ENCODE results near the gene ACOT9.
"Not testable (repeated sequence)": the region's sequence is repeated elsewhere in the genome, so short reads cannot be mapped to it uniquely, and the experiment has no call there.

The ACOT9 gene

DNA sequence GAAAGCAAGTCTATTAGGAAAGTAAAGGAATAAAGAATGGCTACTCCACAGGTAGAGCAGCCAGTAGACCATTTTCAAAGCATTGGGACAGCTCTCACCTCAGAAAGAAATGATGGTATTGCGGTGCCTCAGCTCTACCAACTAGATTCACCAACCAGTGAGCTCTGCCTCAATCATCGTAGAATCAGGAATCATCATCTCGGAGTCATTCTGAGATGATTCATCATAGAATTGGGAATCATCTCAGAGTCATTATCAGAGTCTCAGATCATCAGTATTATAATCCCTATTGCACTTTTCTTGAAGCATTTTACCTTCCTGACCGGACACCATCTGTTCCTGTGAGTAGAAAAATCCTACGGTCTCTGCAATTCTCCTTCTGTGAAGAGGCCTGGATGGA lies 22.4 kb upstream of the ACOT9 start:
- no peak for DNase-seq (ENCODE audit: low read depth)

DNA sequence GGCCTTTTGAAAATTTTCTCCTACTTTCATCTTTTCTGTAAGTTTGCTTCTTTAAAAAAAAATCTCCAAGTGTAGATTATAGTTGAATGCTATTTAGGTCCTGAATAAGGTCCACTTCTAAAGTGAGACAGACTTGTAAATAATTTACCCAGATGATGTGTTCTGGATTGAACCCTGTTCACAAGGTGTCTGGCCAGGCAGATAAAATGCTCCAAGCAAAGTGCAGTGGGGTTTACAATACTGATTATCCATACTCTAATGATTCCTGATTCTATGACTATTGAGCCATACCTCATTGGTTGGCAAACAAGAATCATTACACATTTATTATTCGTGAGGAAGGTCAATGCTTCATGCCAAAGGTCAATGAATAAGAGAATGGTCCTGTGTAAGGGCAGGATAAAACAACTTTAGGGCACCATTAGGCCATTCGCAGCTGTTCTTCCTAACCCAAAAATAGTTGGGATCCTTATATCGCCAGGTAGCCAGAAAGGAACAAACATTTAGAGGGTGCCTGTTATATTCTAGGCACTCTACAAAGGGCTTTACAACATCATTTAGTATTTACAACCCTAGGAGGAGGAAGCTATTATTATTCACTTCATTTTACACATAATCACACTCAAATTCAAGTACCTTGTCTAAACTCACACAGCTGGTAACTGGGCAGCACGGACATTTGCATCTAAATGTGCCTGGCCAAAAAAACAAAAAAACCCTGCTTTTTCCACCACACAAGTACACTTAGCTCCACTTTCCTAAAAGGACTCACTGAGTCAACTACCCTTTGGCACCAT lies 21.3 kb upstream of the ACOT9 start:
- no peak for DNase-seq (ENCODE audit: low read depth)

DNA sequence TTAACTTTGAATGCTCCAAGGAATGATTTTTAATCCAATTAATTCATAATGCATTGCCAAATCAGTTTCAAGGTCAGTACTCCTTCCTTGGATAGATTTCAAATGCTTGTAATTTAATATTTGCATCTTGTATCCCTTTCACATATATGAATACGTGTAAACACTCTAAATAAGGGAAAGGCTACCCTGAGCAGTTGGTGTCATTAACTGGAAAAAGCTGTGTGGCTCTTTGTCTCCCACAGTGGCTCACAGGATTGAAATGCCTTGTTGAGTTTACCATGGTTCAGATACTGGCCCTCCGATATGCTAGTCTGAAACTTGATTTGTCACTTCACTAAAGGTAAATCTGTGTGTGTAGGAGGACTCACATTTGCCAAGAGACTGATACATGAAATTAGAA lies 16.7 kb upstream of the ACOT9 start:
- DNase-seq (ENCODE audit: low read depth), result no peak

DNA sequence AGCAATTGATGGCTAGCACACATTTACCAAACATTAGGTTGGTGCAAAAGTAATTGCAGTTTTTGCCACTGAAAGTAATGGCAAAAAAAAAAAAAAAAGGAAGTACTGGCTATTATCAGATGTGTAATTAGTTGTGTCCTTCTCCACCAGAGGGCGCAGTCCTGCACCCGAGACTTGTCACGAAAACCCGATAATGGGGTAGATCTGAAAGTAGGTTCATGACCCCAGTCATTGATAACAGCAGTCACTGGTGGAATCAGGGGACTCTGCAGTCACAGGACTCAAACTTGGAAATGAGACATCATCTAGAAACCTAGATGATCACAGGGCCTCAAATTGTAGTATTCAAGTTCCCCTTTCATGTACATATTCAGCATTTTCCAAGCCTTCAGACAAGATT lies 13.1 kb upstream of the ACOT9 start:
- peak; percentile 40 for DNase-seq (ENCODE audit: low read depth)

DNA sequence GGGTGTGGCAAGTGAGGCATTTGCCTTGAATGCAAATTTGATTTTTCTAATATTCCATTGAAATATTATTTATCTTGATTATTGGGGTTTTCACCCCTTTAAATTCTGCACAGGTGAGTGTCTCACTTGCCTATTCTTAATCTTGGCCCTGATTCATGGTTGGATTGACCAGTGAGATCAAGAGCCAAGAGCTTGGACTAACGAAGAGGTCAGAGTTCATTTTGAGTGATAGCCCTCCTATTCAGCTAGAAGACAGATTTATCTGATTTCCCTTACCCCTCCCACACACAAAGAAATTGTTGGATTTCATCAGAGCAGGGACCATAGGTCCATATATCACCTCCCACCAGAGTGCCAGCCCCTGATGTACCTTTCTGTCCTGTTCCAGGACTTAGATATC lies 11.6 kb upstream of the ACOT9 start:
- no peak for DNase-seq (ENCODE audit: low read depth)

DNA sequence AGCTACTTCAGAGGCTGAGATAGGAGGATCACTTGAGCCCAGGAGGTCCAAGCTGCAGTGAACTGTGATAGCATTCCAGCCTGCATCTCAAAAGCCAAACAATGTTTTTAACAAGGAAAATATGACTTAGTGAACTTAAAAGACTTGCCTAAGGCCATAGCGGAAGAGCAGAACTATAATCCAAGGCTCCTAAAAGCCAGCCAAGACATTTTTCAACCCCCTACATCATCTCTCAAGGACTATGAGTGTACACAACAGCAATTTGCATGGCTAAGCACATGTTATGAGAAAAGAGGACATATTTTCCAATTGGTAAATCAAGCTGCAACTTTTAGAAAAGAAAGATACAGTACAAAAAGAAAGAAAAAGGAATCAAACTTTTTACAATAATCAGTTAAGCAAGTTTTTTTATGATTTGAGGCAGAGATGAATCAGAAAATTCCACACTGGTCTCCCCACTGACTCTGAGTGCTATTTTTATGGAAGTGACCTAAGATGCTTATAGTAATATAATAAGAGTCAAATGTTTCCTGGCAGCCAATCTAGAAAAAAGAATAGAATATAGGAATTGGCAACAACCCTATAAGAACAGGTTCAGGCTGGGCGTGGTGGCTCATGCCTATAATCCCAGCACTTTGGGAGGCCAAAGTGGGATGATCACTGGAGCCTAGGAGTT lies 9.8 kb upstream of the ACOT9 start:
- no peak for DNase-seq (ENCODE audit: low read depth)

DNA sequence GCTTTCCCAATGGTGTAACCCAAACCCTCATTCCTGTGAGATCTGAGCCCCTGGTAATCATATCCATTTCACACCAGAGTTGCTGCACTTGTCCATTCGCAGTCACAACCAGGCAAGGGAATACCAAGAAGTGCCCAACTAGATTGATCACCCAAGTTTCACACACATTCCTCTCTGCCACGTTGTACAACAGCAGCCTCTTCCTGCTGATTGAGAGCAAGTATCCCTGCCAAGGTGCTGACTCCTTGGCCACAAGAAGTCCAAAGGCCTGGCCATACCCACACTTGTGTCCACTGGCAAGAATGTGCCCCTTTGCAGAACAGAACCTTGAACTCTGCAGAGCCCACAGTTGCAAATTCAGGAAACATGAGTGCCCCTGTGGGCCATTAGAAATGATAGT lies 6.5 kb upstream of the ACOT9 start:
- no peak for DNase-seq (ENCODE audit: low read depth)

DNA sequence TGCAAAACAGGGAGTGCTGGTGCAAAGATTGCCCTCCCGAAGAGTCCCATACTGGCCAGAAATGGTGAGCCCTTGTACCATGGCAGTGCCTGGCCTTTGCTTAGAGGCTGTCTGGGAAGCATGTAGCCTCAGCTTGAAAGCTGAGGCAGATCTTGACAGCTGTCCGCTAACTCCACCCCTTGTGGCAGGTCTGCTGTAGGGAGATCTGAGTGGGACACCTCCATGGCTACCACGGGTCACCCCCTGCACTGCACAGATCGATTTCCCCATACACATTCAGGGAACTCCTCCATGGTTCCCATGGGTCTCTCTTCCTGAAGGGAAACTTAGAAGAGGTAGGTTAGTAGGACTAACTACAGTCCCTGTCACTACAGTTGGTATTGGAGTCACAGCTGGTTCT lies 6.1 kb upstream of the ACOT9 start:
- no peak for DNase-seq (ENCODE audit: low read depth)

DNA sequence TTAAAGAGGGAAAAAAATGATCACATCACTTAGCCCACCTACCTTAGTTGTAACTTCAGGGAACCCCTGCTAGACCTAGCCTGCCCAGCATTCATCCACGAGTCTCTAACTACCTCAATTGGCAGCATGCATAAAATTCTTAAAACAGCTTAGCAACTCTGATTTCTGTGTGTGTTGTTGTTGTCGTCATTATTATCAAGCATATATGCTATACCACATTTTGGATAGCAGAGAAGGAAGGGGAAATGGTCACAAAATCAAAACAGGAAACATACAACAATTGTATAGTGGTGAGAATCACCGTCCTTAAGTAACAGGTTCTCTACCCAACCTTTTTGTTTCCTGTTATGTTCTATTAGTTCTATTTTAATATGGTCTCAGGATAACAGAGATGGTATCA lies 2.7 kb upstream of the ACOT9 start:
- DNase-seq (ENCODE audit: low read depth), result no peak

DNA sequence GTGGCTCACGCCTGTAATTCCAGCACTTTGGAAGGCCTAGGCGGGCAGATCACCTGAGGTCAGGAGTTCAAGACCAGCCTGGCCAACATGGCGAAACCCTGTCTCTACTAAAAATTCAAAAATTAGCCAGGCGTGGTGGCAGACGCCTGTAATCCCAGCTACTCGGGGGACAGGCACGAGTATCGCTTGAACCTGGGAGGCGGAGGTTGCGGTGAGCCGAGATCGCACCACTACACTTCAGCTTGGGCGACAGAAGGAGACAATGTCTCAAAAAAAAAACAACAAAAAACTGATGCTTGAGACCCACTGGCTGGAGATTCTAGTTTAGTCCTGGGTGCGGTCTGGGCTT lies 521 bp upstream of the ACOT9 start:
- not testable (repeated sequence) for DNase-seq (ENCODE audit: low read depth)

DNA sequence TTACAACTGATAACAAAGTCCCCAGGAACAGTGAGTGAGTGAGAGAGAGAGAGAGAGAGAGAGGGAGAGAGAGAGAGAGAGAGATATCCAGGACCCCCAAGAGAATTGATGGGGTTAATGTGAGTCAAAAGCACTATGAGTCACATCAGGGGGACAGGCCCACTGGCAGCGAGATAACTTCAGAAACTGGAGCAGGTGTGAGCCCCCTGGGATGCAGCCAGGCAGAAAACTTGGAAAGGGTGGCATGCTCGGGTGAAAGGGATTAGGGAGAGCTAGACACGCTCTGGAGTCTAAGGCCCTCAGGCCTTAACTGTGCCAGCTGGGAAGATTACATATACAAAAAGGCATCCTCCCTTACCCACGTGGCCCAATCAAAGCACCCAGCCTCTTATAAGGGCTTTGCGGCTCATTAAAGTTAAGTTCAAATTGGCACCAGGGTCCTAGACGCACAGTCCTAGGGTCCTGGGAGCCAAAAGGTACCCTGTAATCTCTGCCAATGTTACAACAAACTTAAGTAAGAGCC lies 841 bp downstream of the ACOT9 start:
- no peak for DNase-seq (ENCODE audit: low read depth)

DNA sequence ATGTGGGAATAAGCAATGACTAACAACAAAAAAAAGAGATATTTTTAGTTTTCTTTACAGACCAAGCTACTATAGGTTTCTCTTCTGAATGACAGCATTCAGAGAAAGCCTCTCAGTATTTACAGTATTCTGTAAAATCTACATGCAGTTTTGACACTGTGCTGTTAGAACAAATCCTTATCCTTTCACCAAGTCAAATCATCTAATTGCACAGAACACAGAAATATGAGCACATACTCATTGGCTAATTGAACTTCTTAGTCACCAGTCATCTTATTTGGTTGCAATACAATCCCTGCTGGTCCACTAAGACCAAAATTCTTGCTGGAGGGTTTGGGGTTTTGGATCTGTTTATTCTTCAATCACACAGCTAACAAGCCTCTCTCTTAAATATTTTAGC lies 5.7 kb downstream of the ACOT9 start:
- no peak for DNase-seq (ENCODE audit: low read depth)

DNA sequence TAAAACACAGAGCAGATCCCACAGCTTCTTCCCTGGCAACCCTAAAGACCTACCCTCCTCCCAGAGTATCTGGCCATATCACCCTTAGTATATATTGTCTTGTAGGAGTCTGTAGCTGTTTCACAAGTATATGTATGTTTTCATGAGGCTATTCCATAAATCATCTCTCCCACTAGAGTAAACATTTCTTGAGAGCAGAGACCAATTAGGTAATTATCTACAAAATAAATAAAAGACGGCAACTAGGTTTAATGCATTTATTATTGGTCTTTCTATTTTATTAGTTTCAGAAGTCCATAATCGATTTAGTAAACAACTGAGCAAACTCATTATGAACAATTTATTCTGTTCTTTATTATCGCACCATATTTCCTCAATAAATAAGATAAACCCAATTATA lies 7.0 kb downstream of the ACOT9 start:
- no peak for DNase-seq (ENCODE audit: low read depth)

DNA sequence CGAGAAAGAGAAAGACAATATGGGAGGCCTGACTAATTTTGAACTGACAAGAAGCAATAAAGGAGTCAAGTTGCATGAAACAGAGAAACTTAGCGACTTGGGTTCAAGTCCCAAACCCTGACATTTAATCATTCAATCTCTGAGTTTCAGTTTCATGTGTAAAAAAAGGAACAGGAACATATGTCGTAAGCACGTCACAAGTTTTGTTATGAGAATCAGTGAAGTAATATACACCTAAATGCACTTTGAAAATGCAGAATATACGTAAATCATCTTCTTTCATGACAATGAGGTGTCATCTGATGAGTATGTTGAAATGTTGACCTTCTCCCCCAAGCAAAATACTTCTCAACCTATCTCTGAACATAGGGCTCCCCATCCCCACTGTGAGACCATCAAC lies 10.4 kb downstream of the ACOT9 start:
- no peak for DNase-seq (ENCODE audit: low read depth)

DNA sequence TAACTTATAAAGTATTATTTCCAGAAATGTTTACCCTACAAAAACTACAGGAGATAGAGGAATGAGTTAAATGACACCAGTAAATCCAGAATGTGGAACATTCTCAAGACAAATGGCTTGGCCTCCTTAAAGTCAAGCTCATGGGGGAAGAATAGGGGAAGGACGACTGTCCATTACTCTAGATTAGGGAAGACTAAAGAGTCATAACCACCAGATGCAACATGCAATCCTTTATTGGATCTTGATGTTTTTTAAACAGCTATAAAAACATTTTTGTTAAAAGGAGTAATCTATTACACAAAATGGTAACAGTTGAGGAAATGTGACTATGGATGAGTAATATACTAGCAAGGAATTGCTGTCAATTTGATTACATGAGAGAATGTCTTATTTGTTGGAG lies 11.1 kb downstream of the ACOT9 start:
- DNase-seq (ENCODE audit: low read depth), result no peak

DNA sequence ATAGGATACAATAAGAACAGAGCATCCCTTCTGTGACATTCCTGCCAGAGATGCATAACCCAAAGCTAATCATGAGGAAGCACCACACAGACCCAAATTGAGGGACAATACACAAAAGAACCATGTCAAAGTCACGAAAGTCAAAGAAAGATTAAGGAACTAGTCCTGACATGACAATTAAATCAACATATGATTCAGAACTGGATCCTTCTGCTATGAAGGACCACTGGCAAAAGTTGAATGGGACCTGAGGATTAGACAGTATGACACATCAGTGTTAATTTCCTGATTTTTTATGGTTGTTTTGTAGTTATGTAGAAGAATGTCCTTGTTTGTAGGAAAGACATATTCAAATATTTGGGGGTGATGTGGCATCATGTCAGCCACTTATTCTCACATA lies 13.9 kb downstream of the ACOT9 start:
- no peak for DNase-seq (ENCODE audit: low read depth)

DNA sequence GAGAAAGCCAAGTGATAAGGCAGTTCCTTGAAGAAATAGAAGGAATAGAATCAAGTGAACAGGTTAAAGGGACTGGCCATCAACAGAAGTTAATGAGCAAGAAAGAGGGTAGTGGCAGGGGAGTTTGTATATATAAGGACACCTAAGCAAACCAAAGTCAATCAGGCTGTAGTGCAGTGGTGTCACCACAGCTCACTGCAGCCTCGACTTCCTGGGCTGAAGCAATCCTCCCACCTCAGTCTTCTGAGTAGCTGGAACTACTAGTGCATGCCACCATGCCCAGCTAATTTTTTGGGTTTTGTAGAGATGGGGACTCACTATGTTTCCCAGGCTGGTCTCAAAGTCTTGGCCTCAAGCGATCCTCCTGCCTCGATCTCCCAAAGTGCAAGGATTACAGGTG lies 15.9 kb downstream of the ACOT9 start:
- DNase-seq (ENCODE audit: low read depth), result no peak

DNA sequence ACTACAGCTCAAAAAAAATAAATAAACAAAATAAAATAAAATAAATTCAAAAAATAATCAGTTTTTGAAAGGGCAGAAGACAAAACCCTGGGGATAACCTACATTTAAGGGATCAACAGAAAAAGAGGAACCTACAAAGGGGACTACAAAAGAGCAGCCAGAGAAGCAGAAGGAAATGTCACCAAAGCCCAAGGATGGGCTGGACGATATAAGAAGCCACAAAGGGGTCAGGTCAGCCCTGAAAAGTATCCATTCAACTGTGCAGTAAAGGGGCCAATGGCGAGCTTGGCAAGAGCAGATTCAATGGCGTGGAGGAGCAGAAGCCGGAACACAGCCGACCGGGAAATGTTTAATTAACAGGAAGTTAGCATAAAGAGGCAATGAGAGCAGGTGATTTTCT lies 16.9 kb downstream of the ACOT9 start:
- no peak for DNase-seq (ENCODE audit: low read depth)

DNA sequence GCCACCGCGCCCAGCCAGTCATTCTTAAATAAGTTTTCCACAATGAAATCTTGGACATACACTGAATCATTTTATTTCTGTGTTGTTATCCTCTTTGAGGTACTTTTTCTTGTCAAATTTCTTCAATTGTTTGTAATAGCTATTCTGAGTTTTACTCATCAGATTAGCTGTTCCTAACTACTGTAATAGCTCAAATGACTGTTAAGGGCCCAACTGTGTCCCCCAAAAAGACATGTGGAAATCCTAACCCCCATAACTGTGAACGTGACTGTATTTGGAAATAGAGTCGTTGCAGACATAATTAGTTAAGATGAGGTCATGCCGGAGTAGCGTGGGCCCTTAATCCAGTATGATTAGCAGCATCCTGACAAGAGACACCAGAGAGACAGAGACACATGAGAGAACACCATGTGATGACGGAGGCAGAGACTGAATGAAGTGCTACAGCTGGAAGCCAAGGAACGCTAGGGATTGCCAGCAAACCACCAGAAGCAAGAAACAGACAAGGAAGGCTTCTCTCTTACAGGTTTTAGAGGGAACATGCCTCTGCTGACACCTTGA lies 22.9 kb downstream of the ACOT9 start:
- no peak for DNase-seq (ENCODE audit: low read depth)

DNA sequence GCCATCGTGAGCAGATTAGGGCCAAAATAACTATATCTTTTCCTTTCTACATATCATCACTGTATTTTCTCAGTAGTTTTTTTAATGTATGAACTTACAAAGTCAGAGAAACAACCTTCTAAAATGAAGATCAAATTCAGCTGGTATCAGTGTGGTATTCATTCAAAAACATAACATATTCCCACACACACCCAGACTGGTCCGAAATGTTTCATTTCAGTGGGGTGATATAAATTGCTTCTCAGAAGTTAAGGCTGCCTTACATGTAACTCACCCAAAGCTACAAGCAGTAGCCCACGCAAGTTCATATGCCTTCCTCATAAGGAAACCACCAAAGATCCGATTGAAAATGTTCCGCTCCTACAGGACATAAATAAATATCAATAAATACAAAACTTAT lies 37.8 kb downstream of the ACOT9 start:
- DNase-seq (ENCODE audit: low read depth), result no peak

DNA sequence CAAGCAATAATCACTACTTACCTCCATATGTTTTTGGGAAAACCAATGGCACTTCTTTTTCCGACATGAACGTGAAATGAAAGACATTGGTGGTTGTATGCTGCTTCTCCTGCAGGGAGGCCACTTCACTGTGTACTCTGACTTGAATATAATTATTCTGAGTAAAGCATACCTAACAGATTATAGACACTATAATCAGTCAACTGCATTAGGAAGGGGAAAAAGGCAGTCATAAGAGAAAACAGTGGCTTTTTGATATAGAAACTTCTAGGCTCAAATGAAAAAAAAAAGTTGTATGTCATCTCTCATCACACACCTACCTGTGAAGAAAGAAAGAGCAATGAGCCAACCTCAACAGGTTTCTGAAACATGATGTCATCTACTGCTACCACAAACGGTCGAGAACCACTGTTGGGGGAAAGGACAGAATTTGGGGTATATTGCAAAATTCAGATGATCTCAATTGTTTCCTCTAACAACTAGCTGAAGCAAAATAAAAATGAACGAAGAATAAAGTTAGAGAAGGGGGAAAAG lies 38.3 kb downstream of the ACOT9 start:
- DNase-seq (ENCODE audit: low read depth), result no peak

DNA sequence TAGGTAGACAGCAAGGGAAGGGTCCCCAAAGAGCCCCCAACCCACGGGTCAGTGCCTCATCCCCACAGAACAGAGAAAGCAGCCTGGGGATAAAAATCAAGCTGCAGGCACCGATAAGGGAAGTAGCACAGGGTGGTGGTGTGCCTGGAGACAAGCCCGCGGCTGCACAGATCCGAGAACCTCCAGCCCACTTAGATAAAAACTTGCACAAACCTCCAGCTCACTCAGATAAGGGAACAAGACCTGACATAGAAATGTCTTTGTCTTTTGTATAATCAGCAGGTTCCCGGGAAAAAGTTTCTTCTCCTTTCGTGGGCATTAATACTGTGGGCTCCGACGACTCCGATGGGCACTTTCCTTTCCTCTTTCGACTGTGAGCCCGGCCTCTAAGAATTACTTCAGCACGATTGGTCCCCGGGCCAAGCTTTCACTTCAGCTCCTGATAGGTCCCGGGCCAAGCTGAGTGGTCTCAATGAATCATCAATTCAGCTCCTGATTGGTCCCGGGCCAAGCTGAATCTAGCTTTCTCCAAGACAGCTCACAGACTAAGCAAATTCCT lies 43.4 kb downstream of the ACOT9 start:
- no peak for DNase-seq (ENCODE audit: low read depth)

DNA sequence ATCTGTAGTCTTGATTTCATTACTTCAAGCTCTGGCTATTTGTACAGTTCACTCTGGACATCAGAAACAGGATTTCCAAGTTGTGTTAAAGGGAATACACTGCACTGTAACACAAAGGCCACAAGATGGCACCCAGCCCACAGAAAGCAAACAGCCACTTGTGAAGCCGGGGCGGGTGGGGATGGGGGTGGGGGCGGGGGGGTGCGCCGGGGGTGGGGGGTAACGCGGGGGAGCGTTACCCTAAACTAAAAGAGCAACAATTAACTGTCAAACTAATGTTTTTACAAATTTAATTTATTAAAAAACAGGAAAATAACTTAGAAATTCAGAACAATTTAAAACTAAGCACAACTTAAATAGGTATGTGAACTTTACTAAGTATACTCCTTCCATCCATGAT lies 48.5 kb downstream of the ACOT9 start:
- DNase-seq (ENCODE audit: low read depth), result peak; percentile 0
